C4-2B (cell line): ENCODE results near the gene GBF1.

Experiments
- CTCF ChIP-seq: fragments of 450-650 bp; conservative IDR thresholded peaks from 2 replicates; pipeline ENCODE4 v1.5.1; 2017; ENCODE audit warnings: mild to moderate bottlenecking
- ZFX ChIP-seq: fragments of 450-650 bp; IDR thresholded peaks from 2 replicates; pipeline ENCODE4 v1.6.1; 2017

GRCh38 chr10:102403115-102403514 is 157.8 kb downstream of the GBF1 start:
- TF ChIP-seq CTCF (no peak), ZFX (no peak)
